ENCODE measurements around the gene MX2.

DNA sequence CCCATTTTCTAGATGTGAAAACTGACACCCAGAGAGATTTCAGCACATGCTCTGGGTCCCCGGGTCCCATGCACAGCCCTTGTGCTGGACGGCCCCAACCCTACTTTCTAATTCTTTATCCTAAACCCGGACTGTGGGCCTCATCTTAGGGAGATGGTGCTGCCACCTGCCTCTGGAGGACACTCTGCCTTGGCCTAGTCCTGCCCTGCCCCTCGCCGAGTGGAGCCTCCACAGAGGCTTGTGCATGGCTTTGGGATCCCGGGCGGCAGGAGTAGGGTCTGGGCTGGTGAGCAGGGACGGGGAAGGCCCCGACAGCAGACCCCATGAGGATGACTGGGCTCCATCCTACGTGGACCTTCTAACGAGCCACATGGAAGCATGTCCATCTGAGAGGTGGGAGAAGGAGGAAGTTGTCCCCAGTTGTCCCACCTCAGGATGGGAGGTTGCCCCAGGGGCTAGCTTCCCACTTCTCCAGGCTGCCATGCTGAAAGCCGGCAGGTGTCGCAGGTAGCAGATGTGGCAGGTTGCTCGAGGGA is 12.4 kb downstream of the MX2 start:
- TF ChIP-seq POLR2A (IDR thresholded peaks at IDR 0.05) (no peak), POLR2AphosphoS5 (IDR thresholded peaks at IDR 0.05) (no peak)
- TF ChIP-seq, protein P1, sequence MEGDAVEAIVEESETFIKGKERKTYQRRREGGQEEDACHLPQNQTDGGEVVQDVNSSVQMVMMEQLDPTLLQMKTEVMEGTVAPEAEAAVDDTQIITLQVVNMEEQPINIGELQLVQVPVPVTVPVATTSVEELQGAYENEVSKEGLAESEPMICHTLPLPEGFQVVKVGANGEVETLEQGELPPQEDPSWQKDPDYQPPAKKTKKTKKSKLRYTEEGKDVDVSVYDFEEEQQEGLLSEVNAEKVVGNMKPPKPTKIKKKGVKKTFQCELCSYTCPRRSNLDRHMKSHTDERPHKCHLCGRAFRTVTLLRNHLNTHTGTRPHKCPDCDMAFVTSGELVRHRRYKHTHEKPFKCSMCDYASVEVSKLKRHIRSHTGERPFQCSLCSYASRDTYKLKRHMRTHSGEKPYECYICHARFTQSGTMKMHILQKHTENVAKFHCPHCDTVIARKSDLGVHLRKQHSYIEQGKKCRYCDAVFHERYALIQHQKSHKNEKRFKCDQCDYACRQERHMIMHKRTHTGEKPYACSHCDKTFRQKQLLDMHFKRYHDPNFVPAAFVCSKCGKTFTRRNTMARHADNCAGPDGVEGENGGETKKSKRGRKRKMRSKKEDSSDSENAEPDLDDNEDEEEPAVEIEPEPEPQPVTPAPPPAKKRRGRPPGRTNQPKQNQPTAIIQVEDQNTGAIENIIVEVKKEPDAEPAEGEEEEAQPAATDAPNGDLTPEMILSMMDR (IDR thresholded peaks at IDR 0.05), result no peak
